ENCODE results near the gene RRP12. TPM values are rescaled to one million over a fixed set of nuclear protein-coding genes. Genes with fewer than 3 reads are reported as not detected.

RRP12 gene
- total and polyA plus RNA-seq, 9 of the 15 experiments (the other 6 are each of a cell fraction or from before 2014, with no cell fraction given), result 4.6 to 68.2 (median 21.8) TPM

DNA sequence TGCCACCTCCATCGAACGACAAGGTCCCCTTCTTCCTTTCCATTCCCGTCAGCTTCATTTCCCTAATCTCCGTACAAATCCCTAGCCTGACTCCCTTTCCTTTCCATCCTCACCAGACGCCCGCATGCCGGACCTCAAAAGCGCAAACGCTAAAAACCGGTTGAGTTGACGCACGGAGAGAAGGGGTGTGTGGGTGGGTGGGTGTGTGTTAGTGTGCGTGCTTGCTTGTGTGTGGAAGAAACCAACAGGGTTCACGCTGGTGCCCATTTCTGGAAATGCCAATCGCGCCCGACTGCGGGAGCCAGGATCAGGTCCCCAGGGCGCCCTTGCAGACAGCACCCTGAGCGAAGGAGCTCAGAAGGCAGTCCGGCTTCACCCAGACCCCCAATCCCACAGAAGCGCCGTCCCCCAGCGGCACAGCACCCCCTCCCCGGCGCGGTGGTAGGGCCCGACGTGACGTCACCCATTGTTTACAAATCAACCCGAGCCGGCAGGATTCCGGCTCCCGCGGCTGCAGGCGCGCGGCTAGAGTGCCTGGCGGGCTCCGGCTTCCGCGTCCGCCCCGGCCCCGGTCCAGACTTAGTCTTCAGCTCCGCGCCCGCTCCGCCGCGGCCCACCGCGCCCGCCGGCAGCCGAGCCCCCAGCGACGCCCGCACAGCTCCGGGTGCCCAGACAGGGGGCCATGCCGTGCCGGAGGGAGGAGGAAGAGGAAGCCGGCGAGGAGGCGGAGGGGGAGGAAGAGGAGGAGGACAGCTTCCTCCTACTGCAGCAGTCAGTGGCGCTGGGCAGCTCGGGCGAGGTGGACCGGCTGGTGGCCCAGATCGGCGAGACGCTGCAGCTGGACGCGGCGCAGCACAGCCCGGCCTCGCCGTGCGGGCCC is 82.1 kb downstream of the RRP12 start, which contains the start of gene FRAT1 (continued):
- TF ChIP-seq, protein P1, sequence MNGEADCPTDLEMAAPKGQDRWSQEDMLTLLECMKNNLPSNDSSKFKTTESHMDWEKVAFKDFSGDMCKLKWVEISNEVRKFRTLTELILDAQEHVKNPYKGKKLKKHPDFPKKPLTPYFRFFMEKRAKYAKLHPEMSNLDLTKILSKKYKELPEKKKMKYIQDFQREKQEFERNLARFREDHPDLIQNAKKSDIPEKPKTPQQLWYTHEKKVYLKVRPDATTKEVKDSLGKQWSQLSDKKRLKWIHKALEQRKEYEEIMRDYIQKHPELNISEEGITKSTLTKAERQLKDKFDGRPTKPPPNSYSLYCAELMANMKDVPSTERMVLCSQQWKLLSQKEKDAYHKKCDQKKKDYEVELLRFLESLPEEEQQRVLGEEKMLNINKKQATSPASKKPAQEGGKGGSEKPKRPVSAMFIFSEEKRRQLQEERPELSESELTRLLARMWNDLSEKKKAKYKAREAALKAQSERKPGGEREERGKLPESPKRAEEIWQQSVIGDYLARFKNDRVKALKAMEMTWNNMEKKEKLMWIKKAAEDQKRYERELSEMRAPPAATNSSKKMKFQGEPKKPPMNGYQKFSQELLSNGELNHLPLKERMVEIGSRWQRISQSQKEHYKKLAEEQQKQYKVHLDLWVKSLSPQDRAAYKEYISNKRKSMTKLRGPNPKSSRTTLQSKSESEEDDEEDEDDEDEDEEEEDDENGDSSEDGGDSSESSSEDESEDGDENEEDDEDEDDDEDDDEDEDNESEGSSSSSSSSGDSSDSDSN (IDR thresholded peaks at IDR 0.05; ENCODE audit: borderline replicate concordance in 1 of 2, low read depth in 2 of 2, low read length in 2 of 2), result 0 out of 4 replicates have a peak, but pooled peaks of 1 of the 2 experiments have one; percentile 5
- TF ChIP-seq, protein P2, sequence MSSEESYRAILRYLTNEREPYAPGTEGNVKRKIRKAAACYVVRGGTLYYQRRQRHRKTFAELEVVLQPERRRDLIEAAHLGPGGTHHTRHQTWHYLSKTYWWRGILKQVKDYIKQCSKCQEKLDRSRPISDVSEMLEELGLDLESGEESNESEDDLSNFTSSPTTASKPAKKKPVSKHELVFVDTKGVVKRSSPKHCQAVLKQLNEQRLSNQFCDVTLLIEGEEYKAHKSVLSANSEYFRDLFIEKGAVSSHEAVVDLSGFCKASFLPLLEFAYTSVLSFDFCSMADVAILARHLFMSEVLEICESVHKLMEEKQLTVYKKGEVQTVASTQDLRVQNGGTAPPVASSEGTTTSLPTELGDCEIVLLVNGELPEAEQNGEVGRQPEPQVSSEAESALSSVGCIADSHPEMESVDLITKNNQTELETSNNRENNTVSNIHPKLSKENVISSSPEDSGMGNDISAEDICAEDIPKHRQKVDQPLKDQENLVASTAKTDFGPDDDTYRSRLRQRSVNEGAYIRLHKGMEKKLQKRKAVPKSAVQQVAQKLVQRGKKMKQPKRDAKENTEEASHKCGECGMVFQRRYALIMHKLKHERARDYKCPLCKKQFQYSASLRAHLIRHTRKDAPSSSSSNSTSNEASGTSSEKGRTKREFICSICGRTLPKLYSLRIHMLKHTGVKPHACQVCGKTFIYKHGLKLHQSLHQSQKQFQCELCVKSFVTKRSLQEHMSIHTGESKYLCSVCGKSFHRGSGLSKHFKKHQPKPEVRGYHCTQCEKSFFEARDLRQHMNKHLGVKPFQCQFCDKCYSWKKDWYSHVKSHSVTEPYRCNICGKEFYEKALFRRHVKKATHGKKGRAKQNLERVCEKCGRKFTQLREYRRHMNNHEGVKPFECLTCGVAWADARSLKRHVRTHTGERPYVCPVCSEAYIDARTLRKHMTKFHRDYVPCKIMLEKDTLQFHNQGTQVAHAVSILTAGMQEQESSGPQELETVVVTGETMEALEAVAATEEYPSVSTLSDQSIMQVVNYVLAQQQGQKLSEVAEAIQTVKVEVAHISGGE (CRISPR knock-in tag; IDR thresholded peaks at IDR 0.05), result peak in 1 of 3 experiments; percentile 78; a peak in 2 of 6 replicates
- peak; percentile 88 for TF ChIP-seq CREM (IDR thresholded peaks at IDR 0.05; ENCODE audit: low read depth)
- TF ChIP-seq NEUROD1 (IDR thresholded peaks at IDR 0.05; ENCODE audit: borderline replicate concordance, low read depth, low read length, partially characterized antibody), result peak; percentile 38
- TF ChIP-seq ATF1 (CRISPR knock-in tag; IDR thresholded peaks at IDR 0.05), result 0 out of 2 replicates have a peak, but pooled peaks have one; percentile 30
- peak; percentile 98 for TF ChIP-seq ATF1 (tag; IDR thresholded peaks at IDR 0.05)
- TF ChIP-seq, protein P3, sequence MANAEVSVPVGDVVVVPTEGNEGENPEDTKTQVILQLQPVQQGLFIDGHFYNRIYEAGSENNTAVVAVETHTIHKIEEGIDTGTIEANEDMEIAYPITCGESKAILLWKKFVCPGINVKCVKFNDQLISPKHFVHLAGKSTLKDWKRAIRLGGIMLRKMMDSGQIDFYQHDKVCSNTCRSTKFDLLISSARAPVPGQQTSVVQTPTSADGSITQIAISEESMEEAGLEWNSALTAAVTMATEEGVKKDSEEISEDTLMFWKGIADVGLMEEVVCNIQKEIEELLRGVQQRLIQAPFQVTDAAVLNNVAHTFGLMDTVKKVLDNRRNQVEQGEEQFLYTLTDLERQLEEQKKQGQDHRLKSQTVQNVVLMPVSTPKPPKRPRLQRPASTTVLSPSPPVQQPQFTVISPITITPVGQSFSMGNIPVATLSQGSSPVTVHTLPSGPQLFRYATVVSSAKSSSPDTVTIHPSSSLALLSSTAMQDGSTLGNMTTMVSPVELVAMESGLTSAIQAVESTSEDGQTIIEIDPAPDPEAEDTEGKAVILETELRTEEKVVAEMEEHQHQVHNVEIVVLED (CRISPR knock-in tag; IDR thresholded peaks at IDR 0.05), result 0 out of 2 replicates have a peak, but pooled peaks have one; percentile 5
- TF ChIP-seq BCOR (IDR thresholded peaks at IDR 0.05), result peak; percentile 7; the same call in 1 of the 2 replicates
- TF ChIP-seq PHF8 (IDR thresholded peaks at IDR 0.05; ENCODE audit: borderline replicate concordance, low read length), result peak; percentile 78; the same call in 1 of the 2 replicates
- TF ChIP-seq GABPB1 (CRISPR knock-in tag; IDR thresholded peaks at IDR 0.05), result peak; percentile 19; the same call in 1 of the 2 replicates
- TF ChIP-seq SRSF1 (IDR thresholded peaks at IDR 0.05; ENCODE audit: low read depth, low read length), result no peak
- peak; percentile 96 for TF ChIP-seq JUND (IDR thresholded peaks at IDR 0.05; ENCODE audit: borderline replicate concordance, low read depth, low read length)
- peak; percentile 83; the same call in 2 of the 3 replicates for TF ChIP-seq JUND (tag; IDR thresholded peaks at IDR 0.05; ENCODE audit: borderline replicate concordance, low read depth, low read length)
- no peak for TF ChIP-seq THRAP3 (IDR thresholded peaks at IDR 0.05; ENCODE audit: borderline replicate concordance)
- peak; percentile 68 for TF ChIP-seq SAP30 (IDR thresholded peaks at IDR 0.05; ENCODE audit: borderline replicate concordance, insufficient read depth, low read depth, low read length, poor library complexity, severe bottlenecking)
- TF ChIP-seq RBBP5 (IDR thresholded peaks at IDR 0.05; ENCODE audit: borderline replicate concordance, insufficient read depth, low read length, poor library complexity, severe bottlenecking), result peak; percentile 83
- TF ChIP-seq NR3C1 (CRISPR knock-in tag; IDR thresholded peaks at IDR 0.05), result 0 out of 2 replicates have a peak, but pooled peaks have one; percentile 43
- peak; percentile 84 for TF ChIP-seq NUFIP1 (IDR thresholded peaks at IDR 0.05; ENCODE audit: partially characterized antibody)

All from K562 (cell line).